Activated naive CD8-positive, alpha-beta T cell (primary cell): ENCODE results near the gene NCLN.
"Not testable (repeated sequence)": the region's sequence is repeated elsewhere in the genome, so short reads cannot be mapped to it uniquely, and the experiment has no call there.

Source experiments
- H3K27ac Mint-ChIP-seq: one replicate; pipeline ENCODE4 v1.8.0; 2021; ENCODE audit warnings: mixed read lengths
- H3K27me3 Mint-ChIP-seq: one replicate; pipeline ENCODE4 v1.8.0; 2021; ENCODE audit warnings: mixed read lengths
- H3K36me3 Mint-ChIP-seq: one replicate; pipeline ENCODE4 v1.8.0; 2021; ENCODE audit warnings: mixed read lengths
- H3K4me1 Mint-ChIP-seq: one replicate; pipeline ENCODE4 v1.8.0; 2021; ENCODE audit warnings: low read depth, mixed read lengths
- H3K4me3 Mint-ChIP-seq: one replicate; pipeline ENCODE4 v1.8.0; 2021; ENCODE audit warnings: mild to moderate bottlenecking, mixed read lengths
- H3K9me3 Mint-ChIP-seq: one replicate; pipeline ENCODE4 v1.8.0; 2021; ENCODE audit warnings: low read depth, mixed read lengths

NCLN gene

GRCh38 chr19:3213159-3213558 is 27.4 kb downstream of the NCLN start:
- no peak overlapping the region for H3K27ac Mint-ChIP-seq
- no peaks in the 10 kb centered on the region for H3K9me3 Mint-ChIP-seq
- H3K4me1 Mint-ChIP-seq = no peaks in the 10 kb centered on the region
- H3K36me3 Mint-ChIP-seq = no peaks in the 10 kb centered on the region
- no peaks in the 10 kb centered on the region for H3K27me3 Mint-ChIP-seq
- H3K4me3 Mint-ChIP-seq = no peak overlapping the region

- H3K27me3 Mint-ChIP-seq = no peaks in the 10 kb centered on the region
- no peaks in the 10 kb centered on the region for H3K4me1 Mint-ChIP-seq
- H3K27ac Mint-ChIP-seq = no peak overlapping the region
- no peaks in the 10 kb centered on the region for H3K9me3 Mint-ChIP-seq
- H3K36me3 Mint-ChIP-seq = no peaks in the 10 kb centered on the region
- H3K4me3 Mint-ChIP-seq = no peak overlapping the region
These were observed 31.1 kb downstream of the NCLN start for GRCh38 chr19:3216874-3217273.

GRCh38 chr19:3220576-3220975 is 34.8 kb downstream of the NCLN start:
- Mint-ChIP-seq H3K27me3 (no peaks in the 10 kb centered on the region), H3K36me3 (no peaks in the 10 kb centered on the region), H3K27ac (no peak overlapping the region), H3K9me3 (no peaks in the 10 kb centered on the region), H3K4me1 (no peaks in the 10 kb centered on the region), H3K4me3 (no peak overlapping the region)

- H3K36me3 Mint-ChIP-seq, H3K9me3 Mint-ChIP-seq, H3K4me3 Mint-ChIP-seq, H3K27me3 Mint-ChIP-seq, H3K27ac Mint-ChIP-seq, H3K4me1 Mint-ChIP-seq: not testable (repeated sequence)
These were observed 35.8 kb downstream of the NCLN start for GRCh38 chr19:3221576-3221975.

- Mint-ChIP-seq H3K4me1 (no peaks in the 10 kb centered on the region), H3K27ac (no peak overlapping the region), H3K4me3 (no peak overlapping the region), H3K36me3 (no peaks in the 10 kb centered on the region), H3K9me3 (no peaks in the 10 kb centered on the region), H3K27me3 (peaks cover 4% of the 10 kb centered on the region)
These were observed 37.0 kb downstream of the NCLN start for GRCh38 chr19:3222709-3223108.

GRCh38 chr19:3224346-3225168 is 38.8 kb downstream of the NCLN start, which contains the start of gene CELF5:
Gene CELF5, plus strand, starts transcription at chr19:3224661. Its CDS starts 79 bp downstream, at chr19:3224740.
- Mint-ChIP-seq H3K4me1 (no peaks in the 10 kb centered on the region), H3K9me3 (no peaks in the 10 kb centered on the region), H3K4me3 (peak within 1 kb of the TSS; percentile 44), H3K27me3 (peaks cover 6% of the 10 kb centered on the region), H3K36me3 (no peaks in the 10 kb centered on the region), H3K27ac (no peak within 1 kb of the TSS)

- no peak overlapping the region for H3K27ac Mint-ChIP-seq
- H3K27me3 Mint-ChIP-seq = peaks cover 6% of the 10 kb centered on the region
- H3K4me3 Mint-ChIP-seq = no peak overlapping the region
- H3K4me1 Mint-ChIP-seq = no peaks in the 10 kb centered on the region
- H3K9me3 Mint-ChIP-seq = no peaks in the 10 kb centered on the region
- H3K36me3 Mint-ChIP-seq = no peaks in the 10 kb centered on the region
These were observed 39.4 kb downstream of the NCLN start for GRCh38 chr19:3225169-3225485.

GRCh38 chr19:3225677-3226093 is 40.0 kb downstream of the NCLN start:
- Mint-ChIP-seq H3K27me3 (peaks cover 6% of the 10 kb centered on the region), H3K9me3 (no peaks in the 10 kb centered on the region), H3K4me3 (no peak overlapping the region), H3K4me1 (no peaks in the 10 kb centered on the region), H3K36me3 (no peaks in the 10 kb centered on the region), H3K27ac (no peak overlapping the region)

- Mint-ChIP-seq H3K27ac (no peak overlapping the region), H3K9me3 (no peaks in the 10 kb centered on the region), H3K4me1 (no peaks in the 10 kb centered on the region), H3K27me3 (peaks cover 6% of the 10 kb centered on the region), H3K36me3 (no peaks in the 10 kb centered on the region), H3K4me3 (no peak overlapping the region)
These were observed 41.4 kb downstream of the NCLN start for GRCh38 chr19:3227054-3227626.

- Mint-ChIP-seq H3K36me3 (no peaks in the 10 kb centered on the region), H3K4me3 (no peak overlapping the region), H3K27ac (no peak overlapping the region), H3K9me3 (no peaks in the 10 kb centered on the region), H3K27me3 (peaks cover 6% of the 10 kb centered on the region), H3K4me1 (no peaks in the 10 kb centered on the region)
These were observed 43.6 kb downstream of the NCLN start for GRCh38 chr19:3229346-3229743.

- Mint-ChIP-seq H3K4me1 (no peaks in the 10 kb centered on the region), H3K36me3 (no peaks in the 10 kb centered on the region), H3K9me3 (no peaks in the 10 kb centered on the region), H3K4me3 (no peak overlapping the region), H3K27ac (no peak overlapping the region), H3K27me3 (peaks cover 6% of the 10 kb centered on the region)
These were observed 44.3 kb downstream of the NCLN start for GRCh38 chr19:3229888-3230496.

- Mint-ChIP-seq H3K27ac (no peak overlapping the region), H3K36me3 (no peaks in the 10 kb centered on the region), H3K4me3 (no peak overlapping the region), H3K4me1 (no peaks in the 10 kb centered on the region), H3K27me3 (peaks cover 8% of the 10 kb centered on the region), H3K9me3 (no peaks in the 10 kb centered on the region)
These were observed 45.6 kb downstream of the NCLN start for GRCh38 chr19:3231288-3231687.

GRCh38 chr19:3233116-3233515 is 47.4 kb downstream of the NCLN start:
- Mint-ChIP-seq H3K36me3 (no peaks in the 10 kb centered on the region), H3K27ac (no peak overlapping the region), H3K9me3 (no peaks in the 10 kb centered on the region), H3K4me1 (no peaks in the 10 kb centered on the region), H3K4me3 (no peak overlapping the region), H3K27me3 (peaks cover 1% of the 10 kb centered on the region)

- no peaks in the 10 kb centered on the region for H3K36me3 Mint-ChIP-seq
- no peak overlapping the region for H3K27ac Mint-ChIP-seq
These were observed 48.1 kb downstream of the NCLN start for GRCh38 chr19:3233831-3234230.

GRCh38 chr19:3234800-3235199 is 49.1 kb downstream of the NCLN start:
- H3K36me3 Mint-ChIP-seq = no peaks in the 10 kb centered on the region
- H3K27me3 Mint-ChIP-seq = peaks cover 1% of the 10 kb centered on the region
- H3K4me3 Mint-ChIP-seq = no peak overlapping the region
- H3K27ac Mint-ChIP-seq = no peak overlapping the region
- H3K4me1 Mint-ChIP-seq = no peaks in the 10 kb centered on the region
- H3K9me3 Mint-ChIP-seq = no peaks in the 10 kb centered on the region

More at GRCh38 chr19:3233831-3234230, 48.1 kb downstream of the NCLN start:
- Mint-ChIP-seq H3K9me3 (no peaks in the 10 kb centered on the region), H3K27me3 (peaks cover 1% of the 10 kb centered on the region), H3K4me1 (no peaks in the 10 kb centered on the region), H3K4me3 (no peak overlapping the region)
